HG03095 (cell line): ENCODE measurements around the gene CHST8.

ENCODE experiments used
- ATAC-seq: cut with Tn5 transposase; IDR thresholded peaks from one replicate; pipeline ENCODE4 v1.9.1; 2021; ENCODE audit warnings: moderate library complexity; ENCODE audit not compliant: unreplicated experiment

CHST8 gene

GRCh38 chr19:33673258-33673875 is 51.6 kb downstream of the CHST8 start:
- no peak for ATAC-seq

DNA sequence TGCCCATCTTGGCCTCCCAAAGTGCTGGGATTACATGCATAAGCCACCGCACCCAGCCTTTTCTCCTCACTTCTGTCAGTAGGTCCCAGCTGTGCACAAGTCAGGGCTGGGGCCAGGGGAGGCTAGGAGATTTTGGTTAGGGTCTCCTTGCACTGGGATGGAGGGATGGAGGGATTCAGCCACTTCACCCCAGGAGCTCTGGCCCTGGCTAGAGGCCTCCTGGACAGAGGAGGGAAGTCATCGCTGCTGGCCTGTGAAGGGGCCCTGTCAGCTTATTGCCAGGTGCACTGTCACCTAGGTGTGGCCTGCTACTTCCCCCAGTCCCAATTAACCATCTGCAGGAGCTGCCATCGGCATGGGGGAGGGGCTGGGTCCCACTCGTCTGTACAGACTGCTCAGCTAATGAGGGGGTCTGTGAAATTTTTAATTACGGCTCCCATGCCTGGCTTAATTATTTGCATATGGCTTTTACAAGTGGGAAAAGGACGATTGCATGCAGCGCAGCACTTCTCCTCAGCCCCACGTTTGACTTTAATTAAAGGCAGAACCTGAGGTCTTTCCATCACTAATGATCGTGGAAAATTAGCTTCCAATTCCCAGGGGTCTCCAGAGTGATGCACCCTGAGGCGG is 52.4 kb downstream of the CHST8 start:
- no peak for ATAC-seq

GRCh38 chr19:33674626-33675367 is 53.0 kb downstream of the CHST8 start:
- no peak for ATAC-seq

GRCh38 chr19:33675501-33676124 is 53.9 kb downstream of the CHST8 start:
- no peak for ATAC-seq

DNA sequence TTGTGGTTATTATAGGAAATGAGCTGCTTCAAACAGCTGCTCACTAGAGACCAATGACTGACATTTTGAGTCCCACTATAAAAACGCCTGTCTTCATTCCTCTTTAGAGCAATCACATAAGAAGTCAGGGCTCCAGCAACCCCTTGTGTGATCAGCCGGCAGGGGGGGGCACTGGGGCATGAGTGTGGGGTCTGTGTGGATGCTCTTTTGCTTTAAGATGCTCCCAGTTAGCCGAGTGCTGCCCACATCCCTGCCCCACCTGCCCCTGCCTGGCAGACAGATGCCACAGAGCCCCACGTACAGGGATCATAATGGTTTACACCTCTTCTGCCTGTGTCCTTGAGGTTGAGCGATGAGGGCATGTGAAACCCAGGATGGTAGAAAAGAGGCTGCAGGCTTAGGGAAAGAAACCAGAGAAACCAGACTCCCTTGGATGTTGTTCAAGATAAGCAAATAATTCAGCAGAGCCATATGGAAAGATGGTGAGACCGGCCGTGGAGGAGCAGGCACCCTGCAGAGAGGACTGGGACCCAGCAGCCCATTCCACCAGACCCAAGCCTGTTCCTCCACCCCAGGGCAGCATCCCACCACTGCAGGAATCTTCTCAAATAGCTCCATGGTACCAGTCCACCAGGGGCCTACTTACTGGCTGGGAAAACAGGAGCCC is 55.4 kb downstream of the CHST8 start:
- no peak for ATAC-seq

DNA sequence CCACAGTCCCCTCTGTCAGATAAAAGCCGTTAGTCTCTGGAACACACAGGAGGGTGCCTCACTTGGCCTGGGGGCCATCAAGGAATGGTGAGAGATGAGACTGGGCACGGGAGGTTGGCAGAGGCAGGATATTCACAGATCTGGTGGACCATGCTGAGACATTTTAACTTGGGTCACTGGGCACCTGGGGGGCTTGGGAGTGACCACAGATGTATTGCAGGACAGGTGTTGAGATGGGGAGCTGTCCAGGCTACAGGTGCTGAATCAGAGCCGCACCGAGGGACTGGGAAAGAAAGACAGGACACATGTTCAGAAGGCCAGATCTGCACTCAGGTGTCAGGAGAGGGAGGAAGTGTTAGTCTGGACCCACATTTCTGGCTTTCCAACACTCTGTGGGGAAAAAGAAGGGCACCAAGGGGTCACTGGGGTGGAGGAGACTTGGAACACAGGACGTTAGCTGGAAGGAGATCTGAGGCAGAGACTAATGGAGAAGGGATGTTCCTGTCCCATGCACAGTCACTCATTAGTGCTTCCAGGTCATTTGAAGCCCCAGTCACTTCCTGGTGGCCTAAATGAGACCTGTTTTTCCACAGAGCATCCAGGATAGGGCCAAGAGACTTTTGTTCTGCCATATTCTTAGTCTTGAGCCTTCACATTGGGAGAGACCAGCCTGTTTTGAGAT is 56.1 kb downstream of the CHST8 start:
- ATAC-seq = no peak

DNA sequence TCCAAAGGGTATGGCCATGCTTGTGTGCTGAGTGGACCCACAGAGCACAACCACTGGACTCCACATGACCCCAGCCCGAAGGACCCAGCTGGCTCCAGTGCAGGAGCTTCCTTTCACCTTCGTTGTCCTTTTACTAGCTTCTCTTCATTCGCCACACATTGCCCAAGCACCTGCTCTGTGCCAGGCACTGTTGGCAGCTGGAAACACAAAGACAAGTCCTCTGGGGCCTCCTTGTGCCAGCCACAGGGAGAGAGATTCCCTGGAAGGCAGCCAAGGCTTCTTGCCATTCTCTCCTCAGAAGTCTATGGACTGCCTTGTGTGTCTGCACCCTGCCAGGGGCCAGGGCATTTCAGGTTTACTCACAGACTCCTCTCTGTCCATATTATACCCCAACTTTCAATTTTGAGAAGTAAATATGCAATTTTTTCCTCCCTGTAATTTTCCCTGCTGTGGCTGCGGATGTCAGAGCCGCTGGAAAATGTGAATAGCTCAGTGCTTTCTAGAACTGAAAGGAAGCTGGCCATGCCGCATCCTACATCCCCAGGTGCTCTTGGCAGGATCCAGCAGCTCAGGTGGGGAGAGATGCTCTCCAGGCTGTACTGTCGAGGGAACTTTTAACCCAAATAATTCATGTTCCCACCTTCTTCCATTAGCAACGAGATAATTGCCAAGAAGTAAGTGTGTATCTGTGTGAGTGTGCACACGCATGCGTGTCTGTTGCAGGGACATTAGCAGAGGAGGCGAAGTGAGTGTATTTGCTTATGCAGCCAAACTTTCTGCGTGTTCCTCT is 57.2 kb downstream of the CHST8 start:
- no peak for ATAC-seq

- ATAC-seq = no peak
Measured at GRCh38 chr19:33679696-33680095, 57.9 kb downstream of the CHST8 start.

- no peak for ATAC-seq
Measured at GRCh38 chr19:33681081-33681680, 59.4 kb downstream of the CHST8 start.

- no peak for ATAC-seq
Measured at GRCh38 chr19:33683881-33684537, 62.3 kb downstream of the CHST8 start.

DNA sequence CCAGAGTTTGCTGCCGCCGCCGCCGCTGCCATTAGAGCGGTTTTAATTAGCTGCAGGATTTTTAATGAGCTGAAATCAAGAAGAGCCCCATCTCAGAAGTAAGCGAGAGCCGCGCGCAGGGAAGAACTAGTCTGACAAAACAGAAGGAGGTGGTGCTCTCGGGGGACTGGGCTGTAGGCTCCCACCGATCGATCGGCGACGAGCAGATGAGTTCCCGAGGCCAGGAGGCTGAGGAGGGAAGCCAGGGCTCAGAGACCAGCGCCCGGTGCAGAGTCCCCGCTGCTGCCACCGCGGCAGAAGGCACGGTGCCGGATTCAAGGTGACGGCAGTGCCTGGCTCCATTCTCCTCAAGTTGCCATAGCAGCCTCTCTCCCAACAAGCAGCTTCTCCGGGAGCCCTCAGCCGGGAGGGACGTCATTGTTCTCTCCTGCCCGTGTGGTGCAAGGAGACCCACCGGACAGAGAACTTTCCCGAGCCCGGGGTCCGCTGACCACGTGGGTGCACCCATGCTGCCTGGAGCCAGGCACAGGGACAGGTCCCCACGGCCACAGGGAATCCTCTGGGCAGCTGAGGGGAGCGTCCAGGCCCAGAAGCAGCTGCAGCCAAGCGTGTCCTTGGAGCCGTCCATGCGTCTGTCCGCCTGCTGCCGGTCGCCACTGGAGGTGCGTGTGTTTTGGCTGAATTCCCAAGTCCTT is 62.9 kb downstream of the CHST8 start:
- no peak for ATAC-seq

DNA sequence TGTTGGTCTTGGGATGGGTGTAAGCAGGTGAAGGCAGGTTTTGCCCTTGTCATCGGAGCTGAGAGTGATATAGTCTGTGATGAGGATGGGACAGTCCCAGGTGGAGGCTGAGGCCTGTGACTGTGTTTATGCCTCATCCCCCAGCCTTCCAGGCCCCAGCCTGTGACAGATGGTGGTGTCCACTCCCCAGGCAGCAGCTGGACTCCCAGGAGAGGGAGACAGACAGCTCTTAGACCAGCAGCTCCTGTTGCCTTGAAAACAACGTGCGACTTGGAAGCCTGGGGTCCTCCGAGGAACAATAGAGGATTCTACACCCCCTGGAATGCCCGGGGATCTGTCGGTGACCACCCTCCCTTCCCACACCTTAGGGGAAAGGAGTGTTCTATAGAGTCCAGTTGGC is 63.8 kb downstream of the CHST8 start:
- no peak for ATAC-seq

- ATAC-seq = no peak
Measured at GRCh38 chr19:33686262-33686661, 64.5 kb downstream of the CHST8 start.

DNA sequence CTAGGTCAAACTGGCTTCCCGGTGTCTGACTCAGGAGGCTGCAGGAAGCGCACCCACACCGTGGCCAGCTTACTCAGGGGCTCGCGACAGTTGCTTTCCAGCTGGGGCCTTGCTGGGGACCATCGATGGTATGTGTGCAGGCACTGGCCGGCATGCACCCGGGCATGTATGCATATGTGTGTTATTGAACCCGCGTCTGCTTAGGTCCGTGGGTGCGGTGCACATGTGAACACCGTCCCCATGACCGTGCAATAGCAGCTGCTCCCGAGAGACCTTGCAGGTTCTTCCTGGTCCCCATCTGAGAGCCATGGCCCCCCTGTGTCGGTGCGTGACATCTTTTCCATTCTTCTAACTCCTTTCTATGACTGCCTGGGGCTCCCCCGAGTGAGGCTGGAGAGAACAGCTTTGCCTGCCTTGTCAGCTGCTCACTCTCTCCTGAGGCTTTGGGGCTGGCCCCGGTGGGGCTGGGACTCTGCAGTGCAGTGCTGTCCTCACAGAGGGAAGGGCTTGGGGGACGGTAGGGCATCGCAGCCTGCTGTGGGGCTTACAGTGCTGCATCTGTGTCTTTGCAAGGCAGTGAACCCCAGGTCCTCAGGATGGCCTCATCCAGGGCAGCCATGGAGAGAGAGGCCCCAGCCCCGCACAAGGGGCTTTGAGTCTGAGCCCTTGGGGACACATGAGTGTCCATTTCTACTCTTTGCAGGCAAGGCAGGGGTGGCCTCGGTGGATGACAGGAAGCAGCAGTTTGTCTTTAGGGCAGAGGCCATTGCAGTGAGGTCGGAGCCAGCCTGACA is 65.1 kb downstream of the CHST8 start:
- ATAC-seq = no peak

GRCh38 chr19:33687481-33688170 is 65.9 kb downstream of the CHST8 start:
- no peak for ATAC-seq

GRCh38 chr19:33688171-33688992 is 66.6 kb downstream of the CHST8 start:
- no peak for ATAC-seq
